IPS DF 4.7 (cell line): ENCODE data around the gene RBBP7.
"Not testable (repeated sequence)": the region's sequence is repeated elsewhere in the genome, so short reads cannot be mapped to it uniquely, and the experiment has no call there.

Source experiments
- DNase-seq: peaks from one replicate; pipeline ENCODE4 v3.0.0-alpha.2; 2013; ENCODE audit warnings: low spot score; ENCODE audit errors: extremely low read depth

RBBP7 gene

GRCh38 chrX:16867947-16868346 is 2.2 kb downstream of the RBBP7 start:
- DNase-seq: no peak

DNA sequence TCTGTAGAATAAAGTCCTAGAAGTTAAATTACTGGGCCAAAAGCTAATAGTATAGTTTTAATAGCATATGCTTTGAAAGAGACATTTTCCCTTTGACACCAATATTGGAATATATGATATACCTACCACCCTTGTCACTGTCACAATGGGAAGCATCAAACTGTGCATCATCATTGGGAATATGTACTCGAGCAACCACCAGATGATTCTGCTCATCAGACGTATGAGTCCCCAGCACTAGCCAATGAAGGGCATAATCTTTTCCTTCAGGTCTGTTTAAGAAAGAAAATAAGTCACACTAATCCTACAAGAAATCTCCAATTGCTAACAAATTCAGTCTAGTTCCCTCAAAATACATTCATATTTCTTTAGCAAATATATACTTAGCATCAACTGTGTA is 7.3 kb downstream of the RBBP7 start:
- DNase-seq: no peak

GRCh38 chrX:16856744-16857143 is 13.4 kb downstream of the RBBP7 start:
- no peak for DNase-seq

DNA sequence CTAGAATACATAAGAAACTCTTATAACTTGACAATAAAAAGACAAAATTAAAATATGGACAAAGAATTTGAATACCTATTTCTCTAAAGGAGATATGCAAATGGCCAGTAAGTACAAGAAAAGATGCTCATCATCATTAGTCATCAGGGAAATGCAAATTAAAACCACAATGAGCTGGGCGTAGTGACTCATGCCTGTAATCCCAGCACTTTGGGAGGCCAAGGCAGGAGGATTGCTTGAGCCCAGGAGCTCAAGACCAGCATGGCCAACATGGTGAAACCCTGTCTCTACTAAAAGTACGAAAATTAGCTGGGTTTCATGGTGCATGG is 14.1 kb downstream of the RBBP7 start:
- DNase-seq: not testable (repeated sequence)

- DNase-seq: no peak
Observed at GRCh38 chrX:16855363-16856075, 14.6 kb downstream of the RBBP7 start.

DNA sequence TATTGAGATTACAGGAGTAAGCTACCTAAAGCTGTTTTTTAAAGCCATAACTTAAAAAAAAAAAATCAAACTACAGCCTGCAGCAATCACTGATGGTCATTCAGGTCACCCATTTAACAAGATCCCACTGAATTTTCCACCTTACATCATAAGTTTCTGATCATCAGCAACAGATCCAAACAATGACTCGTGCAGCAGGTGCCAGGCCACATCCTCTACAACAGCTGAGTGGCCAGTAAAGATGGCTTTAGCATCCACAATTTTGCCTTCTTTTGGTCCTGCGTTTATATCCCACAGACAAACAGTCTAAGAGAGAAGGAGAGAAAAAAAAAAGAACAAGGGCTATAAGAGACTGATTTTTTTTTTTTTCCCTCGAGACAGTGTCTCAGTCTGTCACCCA is 16.6 kb downstream of the RBBP7 start:
- DNase-seq: no peak

- DNase-seq: no peak
Observed at GRCh38 chrX:16852617-16853179, 17.5 kb downstream of the RBBP7 start.

DNA sequence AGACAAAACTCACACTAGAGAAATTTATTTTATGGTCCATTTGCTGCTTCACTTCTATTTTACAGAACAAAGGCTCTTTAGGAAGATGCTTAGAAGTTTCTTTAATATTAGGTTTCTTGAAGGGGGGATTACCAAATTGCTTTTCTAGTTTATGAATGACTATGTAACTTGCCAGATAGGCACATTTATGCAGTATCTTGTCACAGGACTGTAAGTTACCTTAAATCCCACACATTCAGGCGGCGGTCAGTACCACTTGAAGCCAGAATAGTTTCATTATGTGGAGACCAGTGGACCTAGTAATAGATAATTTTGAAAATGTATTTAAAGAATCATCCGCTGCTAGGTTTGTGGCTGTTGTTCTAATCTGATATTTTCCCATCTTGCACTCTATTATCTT is 18.3 kb downstream of the RBBP7 start:
- no peak for DNase-seq

- DNase-seq: no peak
Observed at GRCh38 chrX:16851421-16851820, 18.7 kb downstream of the RBBP7 start.

DNA sequence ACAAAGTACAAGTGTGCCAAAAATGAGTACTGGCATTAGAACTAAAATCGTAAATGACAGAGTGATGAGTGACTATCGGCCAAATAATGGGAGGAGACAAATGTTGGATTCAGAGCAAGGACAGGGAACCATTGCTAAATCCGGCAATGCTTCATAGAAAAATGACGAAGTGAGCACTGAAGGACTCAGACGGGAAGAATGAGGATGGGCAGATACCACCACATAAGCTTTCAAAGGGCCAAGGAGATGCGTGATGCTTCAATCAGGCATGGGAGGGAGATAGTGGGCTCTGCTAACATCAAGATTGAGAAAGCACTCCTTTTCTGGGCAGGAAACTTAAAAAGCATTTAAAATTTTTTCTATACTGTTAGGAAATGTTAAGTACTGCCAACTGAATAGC is 21.6 kb downstream of the RBBP7 start:
- DNase-seq: no peak

- DNase-seq: no peak
Observed at GRCh38 chrX:16845686-16846085, 24.5 kb downstream of the RBBP7 start.

- no peak for DNase-seq
Observed at GRCh38 chrX:16843208-16843909, 26.8 kb downstream of the RBBP7 start.

DNA sequence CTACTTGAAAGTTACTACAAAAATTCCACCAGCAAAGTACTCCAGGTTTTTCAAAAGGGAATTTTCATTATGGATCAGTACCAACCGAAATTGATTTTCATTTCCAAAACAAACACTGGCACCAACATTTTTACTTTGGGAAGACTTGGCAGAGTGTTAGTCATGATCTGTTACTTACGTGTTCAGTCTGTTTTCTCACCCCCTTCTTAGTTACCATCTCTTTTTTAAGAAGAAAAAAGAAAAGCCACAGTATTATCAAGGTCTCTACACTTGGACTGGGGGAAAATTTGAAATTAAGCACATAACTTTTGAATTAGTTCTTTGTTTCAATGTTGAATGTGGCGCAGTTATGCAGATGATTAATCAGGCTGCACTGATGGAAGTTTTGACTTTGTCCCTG is 27.5 kb downstream of the RBBP7 start:
- DNase-seq: no peak

- DNase-seq: no peak
Observed at GRCh38 chrX:16839852-16840460, 30.2 kb downstream of the RBBP7 start.

DNA sequence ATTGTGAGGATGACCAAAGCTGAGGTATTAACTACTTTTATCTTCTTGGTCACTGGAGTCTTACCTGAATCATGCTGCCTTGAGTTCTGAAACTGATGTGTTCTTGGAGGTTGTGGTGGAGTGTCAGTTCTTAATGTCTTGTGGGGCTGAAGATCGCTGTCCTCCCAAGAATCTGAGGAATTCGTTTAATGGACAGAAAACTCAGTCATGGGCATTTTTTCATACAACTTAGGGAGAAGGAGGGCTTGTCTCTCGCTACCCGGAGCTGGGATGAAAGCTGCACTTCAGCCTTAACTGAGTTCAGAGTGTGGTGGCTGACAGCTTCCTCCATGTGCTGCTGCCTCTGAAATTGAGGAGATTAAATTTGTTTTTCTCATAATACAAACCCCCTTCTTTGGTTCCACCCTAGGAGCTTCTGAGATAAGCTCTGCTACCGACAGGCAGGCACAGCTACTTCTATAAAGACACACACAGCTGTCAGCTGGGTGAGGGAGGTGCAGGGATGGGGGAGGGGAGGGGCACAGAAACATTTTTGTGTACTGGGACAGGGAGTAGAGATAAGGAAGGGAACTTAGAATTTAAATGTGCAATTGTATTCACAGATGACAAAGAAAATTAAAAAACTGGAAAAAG is 30.8 kb downstream of the RBBP7 start:
- no peak for DNase-seq

GRCh38 chrX:16838202-16839066 is 31.7 kb downstream of the RBBP7 start:
- DNase-seq: no peak

DNA sequence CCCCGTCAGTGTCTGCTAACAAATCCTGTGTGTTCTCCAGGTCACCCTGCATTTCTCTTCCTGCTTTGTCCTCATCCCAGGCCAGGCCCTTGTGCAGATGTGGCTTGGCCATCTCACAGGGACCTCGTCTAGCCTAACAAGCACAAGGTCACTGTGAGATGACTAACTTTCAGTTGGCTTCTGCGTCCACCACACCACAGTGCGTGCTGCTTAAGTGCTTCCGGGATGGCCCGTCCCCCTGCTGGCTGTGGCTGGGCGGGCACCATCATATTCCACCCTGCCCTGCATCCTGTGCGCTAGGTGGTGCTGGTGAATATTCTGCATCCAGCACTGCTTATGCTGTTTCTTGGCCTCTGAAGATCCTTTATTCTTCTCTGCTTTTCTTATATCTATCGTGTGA is 33.8 kb downstream of the RBBP7 start:
- no peak for DNase-seq

DNA sequence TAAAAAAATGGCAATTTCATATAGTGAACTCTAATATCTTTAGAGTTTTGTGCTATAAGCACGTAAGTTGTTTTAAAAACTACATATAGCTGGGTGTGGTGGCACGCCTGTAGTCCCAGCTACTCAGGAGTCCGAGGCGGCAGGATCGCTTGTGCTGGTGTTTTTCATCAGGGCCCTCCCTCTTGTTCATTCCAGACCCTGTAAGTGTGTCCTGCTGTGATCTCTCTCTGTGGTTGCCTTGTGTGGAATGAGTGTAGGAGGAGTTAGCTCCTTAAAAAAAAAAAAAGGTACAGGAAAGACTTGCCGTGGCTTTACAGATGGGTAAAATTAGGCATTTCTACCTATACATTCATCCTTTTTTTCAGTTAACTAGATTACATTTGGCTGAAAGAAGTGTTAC is 35.4 kb downstream of the RBBP7 start:
- no peak for DNase-seq

- no peak for DNase-seq
Observed at GRCh38 chrX:16832301-16832700, 37.9 kb downstream of the RBBP7 start.

DNA sequence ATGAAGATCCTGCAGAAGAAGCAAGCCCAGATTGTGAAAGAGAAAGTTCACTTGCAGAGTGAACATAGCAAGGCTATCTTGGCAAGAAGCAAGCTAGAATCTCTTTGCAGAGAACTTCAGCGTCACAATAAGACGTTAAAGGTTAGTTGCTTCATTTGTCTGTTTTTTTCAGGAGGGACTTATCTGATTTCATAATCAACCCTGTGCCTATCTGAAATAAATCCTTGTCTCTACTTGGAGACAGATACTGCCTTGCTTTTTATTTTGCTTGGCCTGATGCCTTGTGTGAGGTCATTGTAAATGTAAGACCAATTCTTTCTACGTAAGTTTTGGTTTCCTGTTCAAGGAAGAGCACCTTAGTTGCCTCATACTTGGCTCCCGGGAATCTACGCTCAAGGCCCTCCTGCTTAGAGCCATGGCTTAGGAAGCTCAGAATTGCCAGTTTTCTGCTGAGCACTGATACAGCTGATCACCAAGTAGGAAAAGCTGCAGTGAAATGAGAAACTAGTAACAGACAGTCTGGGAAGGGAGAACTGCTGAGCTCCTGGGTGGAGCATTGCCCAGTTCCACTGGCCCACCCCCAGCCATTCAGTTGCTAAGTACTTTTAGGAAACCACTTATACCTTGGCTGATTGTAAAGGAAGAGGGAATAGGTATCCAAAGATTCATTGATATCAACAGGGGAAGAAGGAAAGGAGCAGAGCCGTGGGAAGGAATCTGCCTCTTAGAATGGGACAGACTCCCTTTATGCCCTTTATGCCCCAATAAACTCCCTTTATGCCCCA is 41.8 kb downstream of the RBBP7 start:
- no peak for DNase-seq
